Erythroblast (primary cell): ENCODE measurements around the gene NFX1.

Experiments used
- GATA1 ChIP-seq: IDR thresholded peaks from 2 replicates; pipeline ENCODE4 v1.6.1; 2011; ENCODE audit warnings: low read depth, mild to moderate bottlenecking, control low read depth, low read length, moderate library complexity
- POLR2A ChIP-seq: IDR thresholded peaks from 2 replicates; pipeline ENCODE4 v1.6.1; 2011; ENCODE audit warnings: mild to moderate bottlenecking, low read length

DNA sequence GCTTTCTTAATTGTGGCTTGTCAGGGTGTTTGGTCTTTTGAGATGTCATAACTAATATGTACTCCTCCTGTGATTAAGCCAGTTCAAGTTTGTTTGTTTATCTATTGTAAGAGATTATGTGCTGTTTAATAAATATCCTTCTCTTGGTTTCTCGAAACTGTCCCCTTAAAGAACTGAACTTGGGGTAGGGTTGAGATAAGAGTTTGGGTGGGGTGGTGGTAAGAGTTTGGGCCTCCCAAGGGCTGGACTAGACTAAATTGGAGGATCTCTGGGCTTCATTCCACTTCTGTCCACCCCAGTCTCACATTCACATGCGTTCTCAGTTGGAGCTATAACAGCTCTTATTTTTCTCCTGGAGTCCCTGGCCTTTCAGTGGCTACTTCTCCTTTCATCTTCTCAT lies 73.8 kb downstream of the NFX1 start:
- TF ChIP-seq POLR2A (no peak), GATA1 (no peak)
